ENCODE results near the gene NUFIP2.
"Not testable (repeated sequence)": the region's sequence is repeated elsewhere in the genome, so short reads cannot be mapped to it uniquely, and the experiment has no call there.

The NUFIP2 gene, protein sequence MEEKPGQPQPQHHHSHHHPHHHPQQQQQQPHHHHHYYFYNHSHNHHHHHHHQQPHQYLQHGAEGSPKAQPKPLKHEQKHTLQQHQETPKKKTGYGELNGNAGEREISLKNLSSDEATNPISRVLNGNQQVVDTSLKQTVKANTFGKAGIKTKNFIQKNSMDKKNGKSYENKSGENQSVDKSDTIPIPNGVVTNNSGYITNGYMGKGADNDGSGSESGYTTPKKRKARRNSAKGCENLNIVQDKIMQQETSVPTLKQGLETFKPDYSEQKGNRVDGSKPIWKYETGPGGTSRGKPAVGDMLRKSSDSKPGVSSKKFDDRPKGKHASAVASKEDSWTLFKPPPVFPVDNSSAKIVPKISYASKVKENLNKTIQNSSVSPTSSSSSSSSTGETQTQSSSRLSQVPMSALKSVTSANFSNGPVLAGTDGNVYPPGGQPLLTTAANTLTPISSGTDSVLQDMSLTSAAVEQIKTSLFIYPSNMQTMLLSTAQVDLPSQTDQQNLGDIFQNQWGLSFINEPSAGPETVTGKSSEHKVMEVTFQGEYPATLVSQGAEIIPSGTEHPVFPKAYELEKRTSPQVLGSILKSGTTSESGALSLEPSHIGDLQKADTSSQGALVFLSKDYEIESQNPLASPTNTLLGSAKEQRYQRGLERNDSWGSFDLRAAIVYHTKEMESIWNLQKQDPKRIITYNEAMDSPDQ

DNA sequence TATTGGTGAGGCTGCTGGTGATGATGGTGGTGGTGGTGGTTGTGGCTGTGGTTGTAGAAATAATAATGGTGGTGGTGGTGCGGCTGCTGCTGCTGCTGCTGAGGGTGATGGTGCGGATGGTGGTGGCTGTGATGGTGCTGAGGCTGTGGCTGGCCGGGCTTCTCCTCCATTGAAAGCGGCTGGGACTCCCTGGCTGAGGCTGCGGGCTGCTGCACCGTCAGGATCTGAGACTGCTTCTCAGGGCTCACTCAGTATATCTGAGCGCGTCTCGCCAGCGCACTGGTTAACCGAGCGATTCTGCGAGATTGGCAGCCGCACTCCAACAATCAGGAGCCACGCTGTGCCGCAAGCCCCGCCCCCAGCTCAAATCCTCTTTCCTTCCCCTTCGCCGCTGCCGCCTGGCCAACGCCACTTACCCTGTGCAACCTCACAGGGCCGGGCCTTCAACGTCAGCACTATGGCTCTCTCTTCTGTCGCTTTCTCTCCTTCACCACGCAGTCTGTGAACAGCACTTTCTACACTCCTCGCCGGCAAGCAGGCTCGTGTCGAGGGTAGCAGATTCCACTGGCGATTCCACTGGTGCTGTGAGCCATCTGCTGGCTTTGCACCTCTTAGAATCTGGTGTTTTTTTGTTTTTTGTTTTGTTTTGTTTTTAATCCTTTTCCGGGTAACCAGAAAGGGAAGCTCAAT, at the start of gene NUFIP2:
NUFIP2 (minus strand) TSS at position 259 of the 690 bp plus-strand sequence; CDS start at position 170, 89 bp downstream.
- peak within 1 kb of the TSS; percentile 73 to 99 (median 93) for H3K4me3 ChIP-seq

DNA sequence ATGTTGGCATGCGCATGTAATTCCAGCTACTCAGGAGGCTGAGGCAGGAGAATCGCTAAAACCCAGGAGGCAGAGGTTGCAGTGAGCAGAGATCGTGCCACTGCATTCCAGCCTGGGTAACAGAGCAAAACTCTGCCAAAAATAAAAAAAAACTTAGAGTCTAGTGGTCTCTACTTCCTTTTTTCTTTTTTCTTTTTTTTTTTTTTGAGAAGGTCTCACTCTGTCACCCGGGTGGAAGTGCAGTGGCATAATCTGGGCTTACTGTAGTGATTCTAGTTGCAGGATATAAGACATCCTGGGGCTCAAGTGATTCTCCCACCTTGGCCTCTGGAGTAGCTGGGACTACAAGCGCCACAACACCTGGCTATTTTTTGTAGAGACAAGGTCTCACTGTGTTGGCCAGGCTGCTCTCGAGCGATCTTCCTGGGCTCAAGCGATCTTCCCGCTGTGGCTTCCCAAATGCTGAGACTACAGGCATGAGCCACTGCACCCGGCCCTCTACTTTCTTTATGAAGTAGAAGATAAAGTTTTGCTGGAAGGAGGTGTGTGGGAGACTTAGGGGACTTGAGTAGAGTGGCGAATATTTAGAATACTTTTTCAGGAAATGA, 48.3 kb upstream of the NUFIP2 start:
- H3K4me3 ChIP-seq, result no peak overlapping the region

More for the DNA sequence above, at the start of gene NUFIP2:
- H3K27ac ChIP-seq, result peak within 1 kb of the TSS; percentile 82 to 100 (median 97)

DNA sequence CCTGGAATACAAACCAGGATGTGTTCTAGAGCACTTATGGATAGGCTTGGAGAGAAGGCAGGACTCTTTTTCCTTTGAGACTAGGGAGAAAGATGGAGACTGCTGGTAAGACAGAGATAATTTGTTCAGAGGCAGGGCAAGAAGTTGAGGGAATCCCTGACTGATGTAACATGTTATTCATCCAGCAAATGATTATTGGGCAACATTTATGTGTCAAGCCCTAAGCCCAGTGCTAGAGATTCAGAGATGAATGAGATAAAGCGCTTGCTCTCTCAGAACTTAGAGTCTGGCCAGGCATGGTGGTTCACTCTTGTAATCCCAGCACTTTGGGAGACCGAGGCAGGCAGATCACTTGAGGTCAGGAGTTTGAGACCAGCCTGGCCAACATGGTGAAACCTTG, 47.8 kb upstream of the NUFIP2 start:
- Histone ChIP-seq H3K4me3 (no peak overlapping the region), H3K27ac (no peak overlapping the region)

More for the DNA sequence above, 48.3 kb upstream of the NUFIP2 start:
- H3K27ac ChIP-seq, result no peak overlapping the region

DNA sequence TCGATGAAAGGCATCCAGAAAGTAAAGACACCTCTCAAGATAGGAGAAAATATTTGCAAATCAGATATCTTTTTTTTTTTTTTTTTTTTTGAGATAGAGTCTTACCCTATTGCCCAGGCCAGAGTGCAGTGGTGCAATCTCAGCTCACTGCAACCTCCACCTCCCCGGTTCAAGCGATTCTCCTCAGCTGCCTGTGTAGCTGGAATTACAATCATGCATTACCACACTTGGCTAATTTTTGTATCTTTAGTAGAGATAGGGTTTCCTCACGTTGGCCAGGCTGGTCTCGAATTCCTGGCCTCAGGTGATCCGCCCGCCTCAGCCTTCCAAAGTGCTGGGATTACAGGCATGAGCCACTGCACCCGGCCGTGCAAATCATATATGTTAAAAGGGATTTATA, 45.1 kb upstream of the NUFIP2 start:
- H3K4me3 ChIP-seq, H3K27ac ChIP-seq: not testable (repeated sequence)

DNA sequence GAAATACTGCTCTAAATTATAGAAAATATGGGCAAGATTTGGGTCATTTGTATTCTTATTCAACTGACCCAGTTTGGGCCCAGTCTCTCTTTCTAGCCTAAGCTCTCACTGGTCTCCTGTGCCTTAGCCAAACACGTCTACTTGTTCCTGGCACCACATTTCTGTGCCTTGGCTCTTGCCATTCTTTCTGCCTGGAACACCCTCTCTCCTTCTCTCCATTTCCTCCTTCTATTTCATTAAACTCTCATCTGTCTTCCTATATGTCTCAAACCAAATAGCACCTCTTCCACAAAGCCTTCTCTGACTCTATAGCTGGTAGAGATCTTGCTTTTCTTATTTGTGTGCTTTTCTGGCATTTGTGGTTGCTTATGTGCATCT, 37.7 kb upstream of the NUFIP2 start:
- Histone ChIP-seq H3K4me3 (no peak overlapping the region), H3K27ac (no peak overlapping the region)

DNA sequence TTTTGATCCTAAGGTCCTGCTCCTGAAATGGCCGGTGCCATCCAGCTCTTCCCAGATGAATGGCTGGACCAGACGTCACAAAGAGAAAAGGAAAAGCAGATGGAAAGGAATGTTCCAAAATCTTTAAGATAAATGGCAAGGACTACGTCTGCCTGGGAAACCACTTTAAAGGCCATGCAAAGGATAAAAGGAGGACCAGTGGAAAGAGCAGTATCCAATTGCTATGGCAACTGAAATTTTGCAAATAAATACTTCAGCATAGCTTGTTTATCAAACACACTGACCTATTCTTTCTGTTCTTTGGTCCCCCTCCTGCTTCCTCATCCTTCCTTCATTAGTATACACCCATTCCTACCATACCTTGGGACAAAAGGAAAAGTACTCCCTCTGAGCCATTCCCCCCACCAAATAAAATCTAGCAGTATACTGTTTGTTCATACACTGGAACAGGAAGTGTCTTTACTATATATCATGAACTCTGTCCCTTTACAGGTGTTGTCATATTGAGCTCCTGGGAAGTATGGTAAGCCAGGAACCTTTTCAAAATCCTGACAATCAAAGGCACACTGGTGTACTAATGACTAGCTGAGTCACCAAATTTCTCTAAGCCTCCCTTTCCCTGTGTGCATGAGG, 37.2 kb upstream of the NUFIP2 start:
- H3K4me3 ChIP-seq, result no peak overlapping the region

DNA sequence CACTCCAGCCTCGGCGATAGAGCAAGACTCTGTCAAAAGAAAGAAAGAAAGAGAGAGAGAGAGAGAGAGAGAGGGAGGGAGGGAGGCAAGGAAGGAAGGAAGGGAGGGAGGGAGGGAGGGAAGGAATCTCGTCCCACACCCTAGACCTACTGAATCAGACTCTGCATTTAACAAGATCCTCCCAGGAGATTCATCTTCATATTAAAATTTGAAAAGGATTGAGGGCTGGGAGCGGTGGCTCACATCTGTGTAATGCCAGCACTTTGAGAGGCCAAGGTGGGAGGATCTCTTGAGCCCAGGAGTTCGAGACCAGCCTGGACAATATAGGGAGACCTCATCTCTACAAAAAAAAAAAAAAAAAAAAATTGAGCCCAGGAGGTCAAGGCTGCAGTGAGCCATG, 33.5 kb upstream of the NUFIP2 start:
- Histone ChIP-seq H3K27ac (no peak overlapping the region), H3K4me3 (no peak overlapping the region)

More for the DNA sequence above, 37.2 kb upstream of the NUFIP2 start:
- no peak overlapping the region for H3K27ac ChIP-seq

DNA sequence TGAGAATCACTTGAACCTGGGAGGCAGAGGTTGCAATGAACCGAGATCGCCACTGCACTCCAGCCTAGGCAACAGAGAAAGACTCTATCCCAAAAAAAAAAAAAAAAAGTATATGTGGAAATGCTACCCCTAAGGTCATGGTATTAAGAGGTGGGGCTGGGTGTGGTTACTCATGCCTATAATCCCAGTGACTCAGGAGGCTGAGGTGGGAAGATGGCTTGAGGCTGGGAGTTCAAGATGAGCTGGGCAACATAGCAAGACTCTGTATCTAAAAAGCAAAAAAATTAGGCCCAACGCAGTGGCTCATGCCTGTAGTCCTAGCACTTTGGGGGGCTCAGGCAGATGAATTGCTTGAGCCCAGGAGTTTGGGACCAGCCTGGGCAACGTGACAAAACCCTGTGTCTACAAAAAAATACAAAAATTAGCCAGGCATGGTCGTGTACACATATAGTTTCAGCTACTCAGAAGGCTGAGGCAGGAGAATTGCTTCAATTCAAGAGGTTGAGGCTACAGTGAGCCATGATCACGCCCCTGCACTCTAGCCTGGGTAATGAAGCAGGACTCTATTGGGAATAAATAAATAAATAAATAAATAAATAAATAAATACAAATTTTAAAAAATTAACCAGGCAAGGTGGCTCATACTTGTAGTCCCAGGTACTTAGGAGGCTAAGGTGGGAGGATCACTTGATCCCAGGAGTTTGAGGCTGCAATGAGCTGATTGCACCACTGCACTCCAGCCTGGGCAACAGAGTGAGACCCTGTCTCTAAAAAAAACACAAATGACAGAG, 32.3 kb upstream of the NUFIP2 start:
- H3K27ac ChIP-seq, result no peak overlapping the region
- H3K4me3 ChIP-seq, result no peak overlapping the region

DNA sequence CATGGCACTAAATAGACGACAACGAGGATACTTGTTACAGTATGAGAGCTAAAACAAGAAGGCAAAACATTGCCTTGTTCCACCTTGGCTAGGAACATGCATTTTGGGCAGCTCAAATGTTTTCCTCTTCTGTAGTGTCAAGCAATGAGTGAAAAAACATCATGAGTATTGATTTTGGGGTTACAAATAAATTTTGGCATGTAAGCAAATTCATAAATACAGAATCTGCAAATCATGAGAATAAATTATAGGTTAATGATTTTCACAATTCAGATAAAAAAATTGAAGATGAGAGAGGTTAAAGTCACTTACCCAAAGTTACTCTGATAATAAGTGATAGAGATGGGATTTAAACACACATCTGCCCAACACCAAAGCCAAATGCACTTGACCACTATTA, 28.4 kb upstream of the NUFIP2 start:
- H3K4me3 ChIP-seq, result no peak overlapping the region

DNA sequence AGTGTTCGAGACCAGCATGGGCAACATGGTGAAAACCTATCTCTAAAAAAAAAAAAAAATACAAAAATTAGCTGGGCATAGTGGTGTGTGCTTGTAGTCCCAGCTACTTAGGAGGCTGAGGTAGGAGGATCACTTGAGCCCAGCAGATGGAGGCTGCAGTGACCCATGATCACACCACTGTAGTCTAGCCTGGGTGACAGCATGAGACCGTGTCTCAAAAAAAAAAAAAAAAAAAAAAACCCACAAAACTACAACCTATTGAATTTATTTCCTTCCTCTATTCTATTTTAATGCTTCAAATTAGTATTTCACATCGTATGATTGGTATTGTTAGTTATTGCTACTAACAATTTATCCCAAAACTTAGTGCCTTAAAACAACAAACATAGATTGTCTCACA, 9.4 kb upstream of the NUFIP2 start:
- H3K4me3 ChIP-seq, result no peak overlapping the region
- no peak overlapping the region for H3K27ac ChIP-seq

More for the DNA sequence above, 28.4 kb upstream of the NUFIP2 start:
- no peak overlapping the region for H3K27ac ChIP-seq

DNA sequence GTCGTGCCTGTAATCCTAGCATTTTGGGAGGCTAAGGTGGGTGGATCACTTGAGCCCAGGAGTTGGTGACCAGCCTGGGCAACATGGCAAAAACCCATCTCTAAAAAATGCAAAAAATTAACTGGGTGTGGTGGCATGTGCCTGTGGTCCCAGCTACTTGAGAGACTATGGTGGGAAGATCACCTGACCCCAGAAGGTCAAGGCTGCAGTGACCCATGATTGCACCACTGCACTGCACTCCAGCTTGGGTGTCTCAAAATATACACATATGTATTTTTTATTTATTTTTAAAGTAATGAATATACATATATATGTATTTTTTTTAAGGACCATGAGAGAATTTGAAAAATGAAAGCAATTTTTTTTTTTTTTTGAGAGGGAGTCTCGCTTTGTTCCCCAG, 5.1 kb upstream of the NUFIP2 start:
- Histone ChIP-seq H3K27ac (no peak overlapping the region), H3K4me3 (no peak overlapping the region)

DNA sequence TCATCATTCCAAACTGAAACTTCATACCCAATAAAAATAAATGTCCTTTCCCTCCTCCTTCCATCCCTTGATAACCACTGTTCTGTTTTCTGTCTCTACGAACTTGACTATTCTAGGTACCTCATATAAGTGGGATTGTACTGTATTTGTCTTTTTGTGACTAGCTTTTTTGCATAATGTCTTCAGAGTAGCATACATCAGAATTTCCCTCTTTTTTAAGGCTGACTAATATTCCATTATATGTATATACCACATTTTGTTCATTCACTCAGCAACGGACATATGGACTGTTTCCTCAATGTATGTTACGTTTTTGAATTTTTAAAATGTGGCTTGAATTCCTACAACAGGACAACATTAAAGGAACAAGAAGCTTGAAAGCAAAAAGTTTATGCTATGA, 1.5 kb upstream of the NUFIP2 start:
- Histone ChIP-seq H3K27ac (peak overlapping the region in 2 of 21 experiments; percentile 96 to 98), H3K4me3 (no peak overlapping the region)

DNA sequence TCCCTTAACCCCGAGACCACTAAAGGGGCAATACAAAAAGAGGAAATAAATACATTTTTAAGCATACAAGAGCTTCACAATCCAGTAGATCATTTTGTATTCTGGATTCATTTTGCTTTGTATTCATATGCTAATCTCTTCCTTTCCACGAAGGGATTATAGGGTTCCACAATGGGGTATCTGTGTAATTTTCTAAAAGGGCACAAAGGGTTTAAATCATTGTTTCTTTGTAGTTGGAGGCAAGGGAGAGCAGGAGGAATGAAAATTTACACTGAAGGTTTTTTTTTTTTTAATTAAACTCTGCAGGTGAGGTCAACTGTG, 592 bp upstream of the NUFIP2 start:
- H3K4me3 ChIP-seq, result peak overlapping the region; percentile 73 to 99 (median 93)
- peak overlapping the region; percentile 61 to 100 (median 97) for H3K27ac ChIP-seq

DNA sequence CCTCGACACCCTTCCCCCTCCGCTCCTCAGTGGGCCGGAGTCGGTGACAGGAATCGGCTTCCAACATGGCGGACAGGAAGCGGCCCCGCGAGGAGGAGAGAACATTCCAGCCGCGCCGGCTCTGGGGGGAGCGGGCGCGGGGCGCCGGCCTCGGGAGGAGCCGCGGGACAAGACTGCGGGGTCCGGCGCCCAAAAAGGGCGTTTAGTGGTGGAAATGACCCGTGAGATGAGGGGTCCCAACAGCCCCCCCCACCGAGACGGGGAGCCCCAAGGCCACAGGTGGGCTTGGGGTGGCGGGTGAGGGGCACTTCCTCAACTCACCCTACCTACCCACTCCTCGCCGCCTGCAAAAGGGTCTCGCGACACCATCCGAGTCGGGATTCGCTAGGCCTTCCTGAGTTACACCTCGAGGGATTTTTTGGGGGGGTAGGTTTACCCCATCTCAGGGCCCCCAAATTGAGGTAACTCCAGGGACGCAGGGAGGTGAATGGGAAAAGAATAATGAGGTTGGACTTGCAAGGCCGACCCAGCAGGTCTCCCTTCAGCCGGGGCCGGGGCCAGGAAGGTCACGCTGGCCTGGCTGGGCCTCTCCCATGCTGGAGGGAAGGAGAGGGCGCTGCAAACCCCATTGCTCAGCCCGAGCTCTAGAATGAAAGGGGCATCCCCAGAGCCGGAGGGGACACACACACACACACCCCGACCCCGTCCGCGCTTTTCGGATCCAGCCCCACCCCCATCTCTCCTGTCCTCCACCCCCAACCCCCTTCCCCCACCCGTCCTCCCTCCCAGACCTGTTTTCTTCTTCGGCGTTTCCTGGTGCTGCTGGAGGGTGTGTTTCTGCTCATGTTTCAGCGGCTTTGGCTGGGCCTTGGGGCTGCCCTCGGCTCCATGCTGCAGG, 707 bp downstream of the NUFIP2 start:
- Histone ChIP-seq H3K4me3 (peak overlapping the region; percentile 73 to 99 (median 93)), H3K27ac (peak overlapping the region; percentile 82 to 100 (median 97))

DNA sequence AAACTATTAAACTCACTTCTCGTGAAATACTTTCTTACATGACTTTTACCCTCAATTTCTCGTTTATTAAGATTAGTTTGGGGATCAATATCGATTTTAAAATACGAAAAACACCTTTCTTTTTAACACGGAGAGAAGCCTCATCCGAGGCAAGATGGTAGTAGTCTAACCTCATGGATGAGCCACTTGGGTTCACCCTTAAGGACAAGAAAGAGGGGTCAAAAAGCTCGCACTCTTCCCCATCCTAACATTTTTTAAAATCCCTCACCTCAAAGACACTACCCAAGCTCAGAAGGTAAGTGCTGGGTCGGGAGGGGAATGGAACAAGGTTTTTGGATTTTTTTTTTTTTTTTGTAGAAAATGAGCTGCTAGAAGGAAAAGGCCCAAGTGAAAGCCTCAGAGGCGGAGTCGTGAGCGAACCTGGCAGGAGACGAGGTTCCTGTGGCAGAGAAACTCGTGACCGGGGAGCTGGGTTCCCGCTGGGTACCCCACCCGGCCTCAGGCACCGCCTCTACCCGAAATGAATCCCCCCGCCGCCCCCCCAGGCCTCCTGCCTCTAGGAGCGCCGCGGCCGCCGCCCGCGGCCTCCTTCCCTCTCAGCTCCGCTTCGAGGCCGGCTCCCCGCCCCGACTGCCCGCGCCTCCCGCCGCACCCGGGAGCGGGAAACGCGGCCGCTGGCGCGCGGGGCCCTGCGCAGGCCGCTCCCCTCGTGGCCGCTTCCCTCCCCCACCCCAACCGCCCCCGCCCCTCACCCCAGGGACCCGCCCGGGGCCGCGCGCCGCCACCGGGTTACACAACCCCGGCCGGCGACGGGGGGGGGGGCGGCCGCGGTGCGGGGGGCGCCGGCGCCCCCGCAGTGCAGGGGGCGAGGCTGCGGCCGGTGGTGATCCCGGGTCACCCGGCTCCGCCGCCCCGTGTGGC, 1.6 kb downstream of the NUFIP2 start:
- H3K4me3 ChIP-seq, result peak overlapping the region; percentile 73 to 99 (median 93)
- H3K27ac ChIP-seq, result peak overlapping the region; percentile 82 to 100 (median 97)

DNA sequence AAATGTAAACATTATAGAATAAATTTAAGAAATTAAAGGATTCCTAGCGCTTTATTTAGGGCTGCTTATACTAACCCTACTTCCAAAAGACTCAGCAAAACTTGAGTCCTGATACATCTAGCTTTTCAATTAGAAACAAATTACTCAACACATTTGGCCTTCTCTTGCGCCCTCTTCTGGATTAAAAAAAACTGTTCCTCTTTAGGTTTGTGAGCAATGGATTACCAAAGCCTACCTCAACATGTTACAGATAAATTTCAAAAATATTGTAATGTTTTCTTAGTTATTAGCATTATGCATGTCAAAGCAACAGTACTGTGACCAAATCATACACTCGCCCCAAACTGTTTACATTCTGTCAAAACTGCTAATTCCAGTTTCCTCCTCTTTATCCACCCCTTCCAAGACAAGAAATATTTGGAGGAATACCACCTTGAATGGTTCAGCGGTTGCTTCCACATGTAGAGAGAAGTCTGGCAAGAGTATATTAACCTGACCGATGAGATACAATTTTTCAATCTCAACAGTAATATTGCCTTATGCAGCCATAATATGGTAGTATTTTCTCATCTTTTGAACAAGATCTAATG, 2.7 kb downstream of the NUFIP2 start:
- H3K27ac ChIP-seq, result peak overlapping the region in 15 of 21 experiments; percentile 92 to 100 (median 98)

More for the DNA sequence above, 2.7 kb downstream of the NUFIP2 start:
- peak overlapping the region; percentile 73 to 99 (median 93) for H3K4me3 ChIP-seq

Measured in skin epidermis (tissue), 12 donors.